Measurements from ENCODE around the gene RGS9BP.
"Not testable (repeated sequence)": the region's sequence is repeated elsewhere in the genome, so short reads cannot be mapped to it uniquely, and the experiment has no call there.

The RGS9BP gene

GRCh38 chr19:32672841-32673240, 2.8 kb upstream of the RGS9BP start:
- DNase-seq, result no peak

DNA sequence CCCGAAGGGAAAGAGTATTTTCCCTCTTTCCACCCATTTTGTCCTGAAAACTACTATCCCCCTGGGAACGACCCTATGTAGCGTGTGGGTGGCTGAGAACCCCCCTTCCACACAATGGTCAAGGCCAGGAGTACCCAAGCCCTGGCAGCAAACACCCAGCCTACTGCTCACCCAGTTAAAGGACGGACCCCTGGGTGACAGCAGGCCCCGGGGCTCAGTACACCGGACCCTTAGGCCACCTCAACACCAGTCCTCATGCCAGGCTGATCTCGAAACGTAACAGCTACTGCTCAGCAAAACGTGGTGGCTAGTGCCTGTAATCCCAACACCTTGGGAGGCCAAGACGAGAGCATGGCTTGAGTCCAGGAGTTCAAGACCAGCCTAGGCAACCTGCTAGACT, 2.1 kb upstream of the RGS9BP start:
- DNase-seq, result no peak

GRCh38 chr19:32674153-32674930, 1.3 kb upstream of the RGS9BP start:
- DNase-seq, result no peak

DNA sequence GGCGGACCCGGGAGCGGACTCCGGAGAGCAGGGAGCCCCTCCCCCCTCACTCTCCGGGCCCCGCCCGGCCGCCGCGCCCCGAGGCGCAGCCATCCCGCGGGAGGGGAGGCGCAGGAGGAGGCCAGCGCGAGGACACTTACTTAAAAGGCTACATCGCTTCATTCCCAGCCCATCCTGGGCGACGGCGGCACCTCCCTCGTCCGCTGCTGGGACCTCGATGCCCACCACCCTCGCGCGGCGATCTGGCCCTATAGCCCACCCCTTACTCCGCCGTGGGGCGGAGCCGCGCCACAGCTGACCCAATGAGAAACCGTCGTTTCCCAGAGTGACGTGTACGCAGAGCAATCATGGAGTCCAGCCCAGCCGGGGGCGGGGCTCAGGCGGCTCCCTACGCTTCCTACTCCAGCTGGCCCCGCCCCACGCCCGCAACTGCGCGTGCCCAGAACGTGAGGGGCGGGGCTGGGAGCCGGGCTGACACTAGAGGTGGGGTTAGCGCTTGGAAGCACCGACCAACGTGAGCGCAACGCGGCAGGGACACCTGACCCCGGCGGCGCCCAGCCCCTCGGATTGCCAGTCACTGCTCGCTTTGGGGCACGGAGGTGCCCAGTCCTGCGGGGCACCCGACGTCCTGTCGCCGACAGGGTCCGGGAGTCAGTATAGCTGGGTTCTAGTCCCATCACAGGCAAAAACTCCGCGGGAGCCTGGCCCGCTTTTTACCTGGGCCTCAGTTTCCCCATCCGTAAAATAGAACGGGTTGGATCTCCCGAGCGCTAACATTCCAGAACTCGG, 523 bp upstream of the RGS9BP start, which contains the start of gene ANKRD27:
Gene ANKRD27, minus strand, starts transcription at position 250 of the 789 bp plus-strand sequence. CDS start 16,165 bp downstream, outside the sequence.
- DNase-seq, result peak; percentile 96

DNA sequence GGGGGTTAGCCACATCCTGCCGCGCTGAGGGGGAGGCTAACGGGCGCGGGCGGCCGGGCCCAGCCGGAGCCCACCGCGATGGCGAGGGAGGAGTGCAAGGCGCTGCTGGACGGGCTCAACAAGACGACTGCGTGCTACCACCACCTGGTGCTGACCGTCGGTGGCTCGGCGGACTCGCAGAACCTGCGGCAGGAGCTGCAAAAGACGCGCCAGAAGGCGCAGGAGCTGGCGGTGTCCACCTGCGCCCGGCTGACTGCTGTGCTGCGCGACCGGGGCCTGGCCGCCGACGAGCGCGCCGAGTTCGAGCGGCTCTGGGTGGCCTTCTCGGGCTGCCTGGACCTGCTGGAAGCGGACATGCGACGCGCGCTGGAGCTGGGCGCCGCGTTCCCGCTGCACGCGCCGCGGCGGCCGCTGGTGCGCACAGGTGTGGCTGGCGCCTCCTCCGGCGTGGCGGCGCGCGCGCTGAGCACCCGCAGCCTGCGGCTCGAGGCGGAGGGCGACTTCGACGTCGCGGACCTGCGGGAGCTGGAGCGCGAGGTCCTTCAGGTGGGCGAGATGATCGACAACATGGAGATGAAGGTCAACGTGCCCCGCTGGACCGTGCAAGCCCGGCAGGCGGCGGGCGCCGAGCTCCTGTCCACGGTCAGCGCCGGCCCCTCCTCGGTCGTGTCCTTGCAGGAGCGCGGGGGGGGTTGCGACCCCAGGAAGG, 692 bp downstream of the RGS9BP start:
- peak; percentile 5 for DNase-seq

- DNase-seq, result no peak
Observed at GRCh38 chr19:32676895-32677359, 1.3 kb downstream of the RGS9BP start.

- DNase-seq, result no peak
Observed at GRCh38 chr19:32677657-32678056, 2.0 kb downstream of the RGS9BP start.

GRCh38 chr19:32680986-32681385, 5.3 kb downstream of the RGS9BP start:
- DNase-seq, result no peak

GRCh38 chr19:32682317-32682716, 6.7 kb downstream of the RGS9BP start:
- DNase-seq, result no peak

GRCh38 chr19:32686847-32687475, 11.3 kb downstream of the RGS9BP start:
- DNase-seq, result no peak

- DNase-seq, result no peak
Observed at GRCh38 chr19:32687681-32688080, 12.0 kb downstream of the RGS9BP start.

- DNase-seq, result no peak
Observed at GRCh38 chr19:32688311-32688710, 12.7 kb downstream of the RGS9BP start.

GRCh38 chr19:32691291-32691951, 15.8 kb downstream of the RGS9BP start, which contains the start of gene NUDT19:
NUDT19 (plus strand) TSS chr19:32691821; CDS start chr19:32691961, 140 bp downstream.
- peak; percentile 81 for DNase-seq

DNA sequence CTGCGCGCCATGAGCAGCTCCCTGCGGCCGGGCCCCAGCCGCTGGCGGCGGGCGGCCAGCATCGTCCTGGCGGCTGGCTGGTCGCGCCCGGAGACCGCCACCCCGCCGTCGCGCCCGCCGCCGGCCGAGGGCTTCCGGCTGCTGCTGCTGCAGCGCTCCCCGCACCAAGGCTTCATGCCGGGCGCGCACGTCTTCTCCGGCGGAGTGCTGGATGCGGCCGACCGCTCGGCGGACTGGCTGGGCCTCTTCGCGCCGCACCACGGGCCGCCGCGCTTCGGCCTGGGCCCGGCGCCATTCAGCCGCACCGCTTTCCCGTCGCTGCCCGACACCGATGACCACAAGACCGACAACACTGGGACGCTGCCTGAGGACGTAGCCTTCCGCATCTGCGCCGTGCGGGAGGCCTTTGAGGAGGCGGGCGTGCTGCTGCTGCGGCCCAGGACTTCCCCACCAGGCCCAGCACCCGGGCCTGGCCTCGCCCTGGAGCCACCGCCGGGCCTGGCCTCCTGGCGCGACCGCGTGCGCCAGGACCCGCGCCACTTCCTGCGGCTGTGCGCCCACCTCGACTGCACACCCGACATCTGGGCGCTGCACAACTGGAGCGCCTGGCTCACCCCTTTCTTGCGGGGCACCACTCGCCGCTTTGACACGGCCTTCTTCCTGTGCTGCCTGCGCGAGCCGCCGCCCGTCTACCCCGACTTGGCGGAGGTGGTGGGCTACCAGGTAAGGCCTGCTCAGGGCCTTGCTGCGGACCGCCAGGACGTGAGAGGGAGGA, 16.5 kb downstream of the RGS9BP start:
- no peak for DNase-seq

DNA sequence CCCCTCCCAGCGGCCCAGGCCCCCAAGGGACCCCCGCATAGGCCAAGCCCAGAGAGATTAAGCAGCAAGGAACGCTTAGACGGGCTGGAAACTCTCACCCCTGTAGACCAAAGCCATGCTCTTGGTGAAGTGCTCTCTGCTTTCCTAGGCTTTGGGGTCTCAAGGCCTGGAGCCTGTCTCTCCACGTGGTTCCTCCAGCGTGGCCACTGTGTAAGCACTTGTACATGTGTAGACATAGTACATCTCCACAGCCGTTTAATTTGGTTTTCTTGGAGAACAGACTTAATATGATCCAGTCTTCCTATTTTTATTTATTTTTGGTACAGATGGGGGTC, 17.0 kb downstream of the RGS9BP start:
- peak; percentile 5 for DNase-seq

GRCh38 chr19:32693151-32694108, 17.8 kb downstream of the RGS9BP start:
- not testable (repeated sequence) for DNase-seq

GRCh38 chr19:32694316-32694715, 18.7 kb downstream of the RGS9BP start:
- DNase-seq, result not testable (repeated sequence)

- not testable (repeated sequence) for DNase-seq
Observed at GRCh38 chr19:32694851-32695250, 19.2 kb downstream of the RGS9BP start.

GRCh38 chr19:32695506-32695905, 19.9 kb downstream of the RGS9BP start:
- not testable (repeated sequence) for DNase-seq

DNA sequence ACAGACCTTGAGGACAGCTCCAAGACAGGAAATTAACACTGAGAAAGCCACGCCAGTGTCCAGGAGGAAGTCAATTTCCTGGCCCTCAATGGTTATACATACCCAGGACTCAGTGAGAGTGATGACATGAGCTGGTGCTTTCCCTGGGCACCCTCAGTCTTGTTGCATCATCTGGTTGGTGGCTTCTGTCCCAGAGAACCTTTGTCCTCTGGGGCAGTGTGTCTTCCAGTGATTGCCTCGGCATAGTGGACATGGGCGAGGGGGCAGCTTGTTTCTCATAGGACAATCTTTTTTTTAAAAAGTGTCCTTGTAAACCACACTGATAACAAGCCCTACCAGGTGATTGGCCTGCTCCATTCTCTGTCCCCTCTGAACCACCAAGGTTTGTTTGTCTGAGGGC, 21.1 kb downstream of the RGS9BP start:
- DNase-seq, result not testable (repeated sequence)
